Right atrium auricular region (tissue), 2 donors: ENCODE measurements around the gene NKX1-1. TPM values are rescaled to one million over a fixed set of nuclear protein-coding genes. Genes with fewer than 3 reads are reported as not detected.
"Not testable (repeated sequence)": the region's sequence is repeated elsewhere in the genome, so short reads cannot be mapped to it uniquely, and the experiment has no call there.

Experiments used
- DNase-seq: peaks from one replicate; pipeline ENCODE4 v3.0.0-alpha.2; 2019; ENCODE audit warnings: low spot score
- H3K27ac ChIP-seq, 2 donors: fragments of 200-600 bp; sonication (generic); 1 replicate in 1 of 2; 2 replicates in 1 of 2; pipeline ENCODE4 v1.5.1; 2016 to 2019
- H3K27me3 ChIP-seq, 2 donors: fragments of 200-600 bp; sonication (generic); one replicate each; pipeline versions ENCODE4 v1.5.1 to v1.6.0; 2017 to 2019
- H3K36me3 ChIP-seq: fragments of 200-600 bp; sonication (generic); one replicate; pipeline ENCODE4 v1.5.1; 2016
- H3K4me1 ChIP-seq, 2 donors: fragments of 200-600 bp; sonication (generic); one replicate each; pipeline versions ENCODE4 v1.5.1 to v1.6.0; 2017 to 2019
- H3K4me3 ChIP-seq, 2 donors: fragments of 200-600 bp; sonication (generic); 1 replicate in 1 of 2; 2 replicates in 1 of 2; pipeline ENCODE4 v1.5.1; 2017 to 2019; ENCODE audit warnings: mild to moderate bottlenecking in 1 of 2, moderate library complexity in 1 of 2
- H3K9me3 ChIP-seq, 2 donors: fragments of 200-600 bp; sonication (generic); one replicate each; pipeline ENCODE4 v1.5.1; 2019
- total RNA-seq, 2 donors: library from RNA; depleted of rRNA; stranded (reverse); fragments of >200 nt; gene quantifications; one replicate each; pipeline ENCODE4 v1.1.0, GENCODE V29; 2016
- TF ChIP-seq, protein P1 (sequence below), 2 donors: fragments of 200-600 bp; sonication (generic); IDR thresholded peaks; one replicate each; pipeline ENCODE4 v1.5.1; 2019; ENCODE audit warnings: antibody characterized with exemption in 2 of 2

NKX1-1 gene
- total RNA-seq, 2 donors from 2014 or later = not detected

GRCh38 chr4:1446502-1447386, 40.5 kb upstream of the NKX1-1 start:
- H3K27me3 ChIP-seq = no peaks in the 10 kb centered on the region

GRCh38 chr4:1445716-1446445, 39.6 kb upstream of the NKX1-1 start:
- Histone ChIP-seq H3K27me3 (no peaks in the 10 kb centered on the region), H3K4me1 (no peaks in the 10 kb centered on the region), H3K4me3 (no peak overlapping the region), H3K36me3 (no peaks in the 10 kb centered on the region), H3K9me3 (no peaks in the 10 kb centered on the region), H3K27ac (no peak overlapping the region)
- TF ChIP-seq, protein P1, sequence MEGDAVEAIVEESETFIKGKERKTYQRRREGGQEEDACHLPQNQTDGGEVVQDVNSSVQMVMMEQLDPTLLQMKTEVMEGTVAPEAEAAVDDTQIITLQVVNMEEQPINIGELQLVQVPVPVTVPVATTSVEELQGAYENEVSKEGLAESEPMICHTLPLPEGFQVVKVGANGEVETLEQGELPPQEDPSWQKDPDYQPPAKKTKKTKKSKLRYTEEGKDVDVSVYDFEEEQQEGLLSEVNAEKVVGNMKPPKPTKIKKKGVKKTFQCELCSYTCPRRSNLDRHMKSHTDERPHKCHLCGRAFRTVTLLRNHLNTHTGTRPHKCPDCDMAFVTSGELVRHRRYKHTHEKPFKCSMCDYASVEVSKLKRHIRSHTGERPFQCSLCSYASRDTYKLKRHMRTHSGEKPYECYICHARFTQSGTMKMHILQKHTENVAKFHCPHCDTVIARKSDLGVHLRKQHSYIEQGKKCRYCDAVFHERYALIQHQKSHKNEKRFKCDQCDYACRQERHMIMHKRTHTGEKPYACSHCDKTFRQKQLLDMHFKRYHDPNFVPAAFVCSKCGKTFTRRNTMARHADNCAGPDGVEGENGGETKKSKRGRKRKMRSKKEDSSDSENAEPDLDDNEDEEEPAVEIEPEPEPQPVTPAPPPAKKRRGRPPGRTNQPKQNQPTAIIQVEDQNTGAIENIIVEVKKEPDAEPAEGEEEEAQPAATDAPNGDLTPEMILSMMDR (IDR thresholded peaks at IDR 0.05) = no peak
- DNase-seq = peak; percentile 44

More at GRCh38 chr4:1446502-1447386, 40.5 kb upstream of the NKX1-1 start:
- TF ChIP-seq, protein P1 (IDR thresholded peaks at IDR 0.05) = no peak
- Histone ChIP-seq H3K4me3 (no peak overlapping the region), H3K27ac (no peak overlapping the region), H3K36me3 (no peaks in the 10 kb centered on the region), H3K9me3 (no peaks in the 10 kb centered on the region), H3K4me1 (no peaks in the 10 kb centered on the region)
- DNase-seq = peak; percentile 50

- peak; percentile 26 for DNase-seq
- H3K27me3 ChIP-seq, H3K4me1 ChIP-seq, H3K9me3 ChIP-seq, H3K27ac ChIP-seq, H3K36me3 ChIP-seq, H3K4me3 ChIP-seq: not testable (repeated sequence)
Observed at GRCh38 chr4:1443688-1444172, 37.5 kb upstream of the NKX1-1 start.

DNA sequence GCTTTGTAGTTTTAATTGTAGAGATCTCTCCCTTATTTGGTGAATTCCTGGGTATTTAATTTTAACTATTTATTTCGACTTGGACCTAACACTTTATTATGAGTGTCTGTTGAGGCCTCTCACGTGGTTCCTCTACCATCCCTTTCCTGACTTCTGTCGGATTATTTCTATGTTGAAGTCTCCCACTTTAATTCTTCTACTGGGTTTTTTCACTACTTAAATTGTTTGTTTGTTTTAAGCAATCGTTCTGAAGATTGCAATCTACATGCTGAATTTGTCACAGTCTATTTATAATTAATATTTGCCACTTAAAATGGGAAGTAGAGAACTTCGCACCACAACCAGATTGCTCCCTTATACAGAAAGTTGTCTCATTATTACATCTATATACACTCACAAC, 20.8 kb upstream of the NKX1-1 start:
- no peak for DNase-seq
- H3K4me3 ChIP-seq = no peak overlapping the region
- no peak overlapping the region for H3K27ac ChIP-seq

GRCh38 chr4:1421657-1422056, 15.4 kb upstream of the NKX1-1 start:
- Histone ChIP-seq H3K4me3 (no peak overlapping the region), H3K9me3 (no peaks in the 10 kb centered on the region), H3K36me3 (no peaks in the 10 kb centered on the region), H3K27ac (no peak overlapping the region), H3K4me1 (no peaks in the 10 kb centered on the region), H3K27me3 (no peaks in the 10 kb centered on the region)
- DNase-seq = no peak
- TF ChIP-seq, protein P1 (IDR thresholded peaks at IDR 0.05) = no peak

More for the DNA sequence above, 20.8 kb upstream of the NKX1-1 start:
- Histone ChIP-seq H3K9me3 (no peaks in the 10 kb centered on the region), H3K4me1 (no peaks in the 10 kb centered on the region), H3K27me3 (no peaks in the 10 kb centered on the region), H3K36me3 (no peaks in the 10 kb centered on the region)
- TF ChIP-seq, protein P1 (IDR thresholded peaks at IDR 0.05) = no peak

GRCh38 chr4:1419708-1420107, 13.5 kb upstream of the NKX1-1 start:
- no peaks in the 10 kb centered on the region for H3K36me3 ChIP-seq
- no peaks in the 10 kb centered on the region for H3K9me3 ChIP-seq
- TF ChIP-seq, protein P1 (IDR thresholded peaks at IDR 0.05) = no peak
- H3K4me1 ChIP-seq = no peaks in the 10 kb centered on the region
- H3K4me3 ChIP-seq = no peak overlapping the region
- H3K27ac ChIP-seq = no peak overlapping the region
- peak; percentile 16 for DNase-seq
- peaks cover 0 to 3% of the 10 kb centered on the region in 2 donors for H3K27me3 ChIP-seq
